HT-29 (cell line): ENCODE results near the gene PRKCB. TPM values are rescaled to one million over a fixed set of nuclear protein-coding genes. Genes with fewer than 3 reads are reported as not detected.
"Not testable (repeated sequence)": the region's sequence is repeated elsewhere in the genome, so short reads cannot be mapped to it uniquely, and the experiment has no call there.

Experiments used
- DNase-seq: peaks from one replicate; pipeline ENCODE4 v3.0.0-alpha.2; 2015; ENCODE audit warnings: low spot score
- total RNA-seq: library from RNA; depleted of rRNA; stranded (reverse); fragments of >200 nt; shearing (Covaris generic); gene quantifications from 2 replicates; pipeline ENCODE4 v1.2.3, GENCODE V29; 2014

The PRKCB gene
- total RNA-seq, 1 experiment from 2014 or later: not detected

GRCh38 chr16:24002619-24003018, 166.8 kb downstream of the PRKCB start:
- no peak for DNase-seq

GRCh38 chr16:24005577-24005976, 169.8 kb downstream of the PRKCB start:
- no peak for DNase-seq

GRCh38 chr16:24007391-24007790, 171.6 kb downstream of the PRKCB start:
- DNase-seq: no peak

- no peak for DNase-seq
Observed at GRCh38 chr16:24007934-24008333, 172.2 kb downstream of the PRKCB start.

GRCh38 chr16:24009098-24009497, 173.3 kb downstream of the PRKCB start:
- no peak for DNase-seq

- DNase-seq: no peak
Observed at GRCh38 chr16:24009955-24010354, 174.2 kb downstream of the PRKCB start.

- peak; percentile 68 for DNase-seq
Observed at GRCh38 chr16:24010440-24011089, 174.8 kb downstream of the PRKCB start.

- no peak for DNase-seq
Observed at GRCh38 chr16:24011237-24011636, 175.5 kb downstream of the PRKCB start.

GRCh38 chr16:24013054-24013636, 177.4 kb downstream of the PRKCB start:
- DNase-seq: no peak

- DNase-seq: no peak
Observed at GRCh38 chr16:24013864-24014645, 178.3 kb downstream of the PRKCB start.

- DNase-seq: not testable (repeated sequence)
Observed at GRCh38 chr16:24014955-24015354, 179.2 kb downstream of the PRKCB start.

- DNase-seq: no peak
Observed at GRCh38 chr16:24015923-24016322, 180.1 kb downstream of the PRKCB start.

- DNase-seq: no peak
Observed at GRCh38 chr16:24018485-24018884, 182.7 kb downstream of the PRKCB start.

GRCh38 chr16:24022797-24023196, 187.0 kb downstream of the PRKCB start:
- no peak for DNase-seq

GRCh38 chr16:24023621-24024020, 187.8 kb downstream of the PRKCB start:
- no peak for DNase-seq

GRCh38 chr16:24024971-24025370, 189.2 kb downstream of the PRKCB start:
- no peak for DNase-seq

GRCh38 chr16:24027466-24027865, 191.7 kb downstream of the PRKCB start:
- DNase-seq: no peak

GRCh38 chr16:24029841-24030240, 194.1 kb downstream of the PRKCB start:
- DNase-seq: not testable (repeated sequence)

GRCh38 chr16:24035127-24035842, 199.5 kb downstream of the PRKCB start:
- DNase-seq: no peak

- DNase-seq: no peak
Observed at GRCh38 chr16:24036038-24036543, 200.3 kb downstream of the PRKCB start.

- DNase-seq: peak; percentile 69
Observed at GRCh38 chr16:24036614-24037013, 200.8 kb downstream of the PRKCB start.

- DNase-seq: no peak
Observed at GRCh38 chr16:24037335-24037734, 201.6 kb downstream of the PRKCB start.
